Mesendoderm (in vitro differentiated cells): ENCODE data around the gene ANKFN1.

Experiments
- DNase-seq: peaks from one replicate; pipeline ENCODE4 v3.0.0; 2013
- H2AK5ac ChIP-seq: 2 replicates; pipeline ENCODE4 v1.6.1; 2013; ENCODE audit warnings: low read length, inconsistent platforms
- H2BK120ac ChIP-seq: 2 replicates; pipeline ENCODE4 v1.6.1; 2013; ENCODE audit warnings: low read depth, mild to moderate bottlenecking, low read length, moderate library complexity, mixed read lengths
- H2BK15ac ChIP-seq: replicated peaks from 2 replicates; pipeline ENCODE4 v1.6.1; 2013; ENCODE audit warnings: low read depth, mild to moderate bottlenecking, moderate library complexity
- H2BK5ac ChIP-seq: 2 replicates; pipeline ENCODE4 v1.6.1; 2013; ENCODE audit warnings: low read length, inconsistent platforms
- H3K18ac ChIP-seq: 2 replicates; pipeline ENCODE4 v1.6.1; 2013; ENCODE audit warnings: mild to moderate bottlenecking, low read length, mixed read lengths
- H3K23ac ChIP-seq: one replicate; pipeline ENCODE4 v1.6.1; 2013; ENCODE audit warnings: low read length
- H3K27ac ChIP-seq: 2 replicates; pipeline ENCODE4 v1.5.1; 2013; ENCODE audit warnings: low read depth, mild to moderate bottlenecking, inconsistent platforms, low read length, moderate library complexity
- H3K27me3 ChIP-seq: 2 replicates; pipeline ENCODE4 v1.6.1; 2013; ENCODE audit warnings: low read length, control low read depth, mild to moderate bottlenecking, inconsistent platforms; ENCODE audit not compliant: insufficient read depth, poor library complexity
- H3K36me3 ChIP-seq: 2 replicates; pipeline ENCODE4 v1.6.1; 2013; ENCODE audit warnings: low read length, inconsistent platforms; ENCODE audit not compliant: control insufficient read depth, insufficient read depth
- H3K4ac ChIP-seq: one replicate; pipeline ENCODE4 v1.6.1; 2013; ENCODE audit warnings: low read depth, mild to moderate bottlenecking, low read length, moderate library complexity
- H3K4me1 ChIP-seq: 2 replicates; pipeline ENCODE4 v1.6.1; 2013; ENCODE audit warnings: low read depth, low read length, inconsistent platforms; ENCODE audit not compliant: control insufficient read depth
- H3K4me2 ChIP-seq: 2 replicates; pipeline ENCODE4 v1.6.1; 2013; ENCODE audit warnings: low read length
- H3K4me3 ChIP-seq: 2 replicates; pipeline ENCODE4 v1.5.1; 2013; ENCODE audit warnings: mild to moderate bottlenecking, low read length
- H3K56ac ChIP-seq: one replicate; pipeline ENCODE4 v1.6.1; 2013; ENCODE audit warnings: low read length
- H3K79me1 ChIP-seq: 2 replicates; pipeline ENCODE4 v1.6.1; 2013; ENCODE audit warnings: low read length, inconsistent platforms
- H3K79me2 ChIP-seq: 2 replicates; pipeline ENCODE4 v1.6.1; 2013; ENCODE audit warnings: mild to moderate bottlenecking, low read length; ENCODE audit not compliant: control insufficient read depth, insufficient read depth
- H3K9ac ChIP-seq: 2 replicates; pipeline ENCODE4 v1.6.1; 2013; ENCODE audit warnings: low read length, inconsistent platforms
- H4K5ac ChIP-seq: one replicate; pipeline ENCODE4 v1.6.1; 2013; ENCODE audit warnings: low read length
- H4K8ac ChIP-seq: one replicate; pipeline ENCODE4 v1.6.1; 2013; ENCODE audit warnings: low read depth, mild to moderate bottlenecking, control low read depth, low read length, moderate library complexity
- WGBS: extraction: QIAGEN DNeasy Blood & Tissue Kit; methylation state at CpG from one replicate; pipeline ENCODE4 v1.1.7; 2013; ENCODE audit warnings: low lambda C conversion rate, missing lambda C conversion rate; ENCODE audit not compliant: insufficient coverage; ENCODE audit errors: extremely low coverage; 5-methylcytosine and 5-hydroxymethylcytosine counted together

The ANKFN1 gene

DNA sequence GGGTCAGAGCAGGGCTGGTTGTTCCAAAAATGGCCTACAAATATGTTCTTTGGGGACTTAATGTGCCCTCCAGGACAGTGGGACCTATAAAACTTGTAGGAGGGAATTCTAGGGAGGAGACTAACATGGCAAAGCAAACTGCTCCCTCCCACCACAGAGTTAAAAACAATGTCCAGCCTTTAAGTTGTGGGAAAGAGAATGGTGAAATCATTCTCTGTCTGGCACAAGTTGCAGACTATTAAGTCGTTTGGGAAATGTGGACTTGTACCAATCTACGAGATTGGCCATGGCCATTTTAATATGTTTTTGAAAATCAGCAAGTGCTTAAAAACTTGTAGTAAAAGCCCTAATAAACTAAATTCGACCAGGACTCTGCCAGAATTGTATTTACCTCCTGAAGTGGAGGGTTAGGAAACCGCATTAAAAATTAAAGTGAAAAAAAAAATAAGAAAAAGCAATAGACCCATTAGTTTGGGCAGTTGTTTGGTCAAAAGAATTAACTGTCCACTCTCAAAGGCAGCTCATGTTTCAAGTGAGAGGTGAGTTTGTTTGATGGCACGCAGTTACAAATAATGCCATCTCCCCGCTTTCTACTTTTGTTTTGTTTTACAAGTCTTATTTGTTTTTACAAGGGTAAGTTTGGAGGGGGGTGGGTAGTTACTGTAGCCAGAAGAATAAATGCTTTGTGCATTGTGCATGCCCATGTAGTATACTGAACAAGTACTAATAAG, 32.4 kb downstream of the ANKFN1 start:
- no peak overlapping the region for H2BK5ac ChIP-seq
- H3K23ac ChIP-seq = no peak overlapping the region
- H3K4me3 ChIP-seq = no peak overlapping the region
- H3K4ac ChIP-seq = no peak overlapping the region
- H2BK15ac ChIP-seq = no peak overlapping the region
- no peak overlapping the region for H3K56ac ChIP-seq
- H3K4me2 ChIP-seq = no peak overlapping the region
- H3K9ac ChIP-seq = no peak overlapping the region
- WGBS = no CpG with 5 or more reads among the region's 6 CpGs
- H3K36me3 ChIP-seq = no peaks in the 10 kb centered on the region
- H3K79me2 ChIP-seq = no peaks in the 10 kb centered on the region
- H3K4me1 ChIP-seq = no peaks in the 10 kb centered on the region
- H4K8ac ChIP-seq = no peak overlapping the region
- H3K27me3 ChIP-seq = no peaks in the 10 kb centered on the region
- DNase-seq = no peak
- H3K79me1 ChIP-seq = no peaks in the 10 kb centered on the region
- no peak overlapping the region for H2BK120ac ChIP-seq
- no peak overlapping the region for H4K5ac ChIP-seq
- no peak overlapping the region for H3K18ac ChIP-seq
- H3K27ac ChIP-seq = no peak overlapping the region
- no peak overlapping the region for H2AK5ac ChIP-seq

DNA sequence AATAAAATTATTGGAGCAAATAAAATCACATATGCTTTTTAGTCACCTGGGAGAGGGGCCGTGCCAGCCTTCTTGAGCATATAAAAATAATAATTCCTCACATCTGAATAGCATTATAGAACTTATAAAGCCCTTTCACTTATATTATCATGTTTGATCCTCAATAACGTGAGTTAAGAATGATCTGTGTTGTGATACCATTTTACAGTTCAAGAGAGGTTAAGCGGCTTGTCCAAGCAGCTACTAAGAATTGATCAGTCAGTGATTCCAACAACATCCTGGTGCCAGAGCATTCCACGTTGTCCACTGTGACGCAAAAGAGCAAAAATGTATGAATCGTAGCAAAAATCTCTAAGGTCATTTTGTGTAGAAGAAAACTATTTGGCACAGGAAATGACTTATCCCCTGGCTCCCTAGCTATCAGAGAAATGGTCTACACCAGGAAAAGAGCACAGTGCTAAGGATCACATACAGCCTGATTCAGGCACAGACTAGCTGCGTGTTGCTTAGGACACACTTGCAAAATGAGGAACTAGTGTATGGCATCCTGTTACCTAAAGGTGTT, 33.0 kb downstream of the ANKFN1 start:
- Histone ChIP-seq H3K56ac (no peak overlapping the region), H3K4me2 (no peak overlapping the region), H2BK120ac (no peak overlapping the region), H4K8ac (no peak overlapping the region), H3K27me3 (no peaks in the 10 kb centered on the region), H4K5ac (no peak overlapping the region), H3K18ac (no peak overlapping the region), H2AK5ac (no peak overlapping the region), H3K9ac (no peak overlapping the region), H3K4me1 (no peaks in the 10 kb centered on the region), H3K23ac (no peak overlapping the region), H3K4me3 (no peak overlapping the region), H3K79me2 (no peaks in the 10 kb centered on the region), H2BK5ac (no peak overlapping the region), H3K79me1 (no peaks in the 10 kb centered on the region), H3K27ac (no peak overlapping the region), H2BK15ac (no peak overlapping the region), H3K36me3 (no peaks in the 10 kb centered on the region), H3K4ac (no peak overlapping the region)
- no CpG with 5 or more reads among the region's 7 CpGs for WGBS
- DNase-seq = no peak

DNA sequence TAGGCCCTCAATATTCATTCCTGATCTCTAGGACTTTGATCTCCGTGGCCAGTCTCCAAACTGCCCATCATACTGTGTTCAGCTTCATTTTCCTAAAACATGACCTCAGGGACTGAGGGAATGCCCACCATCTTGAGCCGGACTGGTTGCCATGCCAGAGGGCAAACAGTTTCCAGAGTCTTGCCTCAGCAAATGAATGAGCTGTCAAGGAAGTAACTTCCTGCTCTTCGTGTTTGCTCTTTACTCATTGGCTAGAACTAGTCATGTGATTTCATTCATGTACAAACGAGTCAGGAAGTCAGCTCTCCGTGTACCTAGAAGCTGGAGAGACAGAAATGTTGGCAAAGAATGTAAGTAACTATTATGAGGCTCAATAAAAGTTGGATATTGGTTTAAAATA, 50.2 kb downstream of the ANKFN1 start:
- H2BK120ac ChIP-seq = no peak overlapping the region
- WGBS = no CpG with 5 or more reads among the region's 5 CpGs
- H3K4me3 ChIP-seq = no peak overlapping the region
- no peaks in the 10 kb centered on the region for H3K4me1 ChIP-seq
- no peak overlapping the region for H2BK5ac ChIP-seq
- H3K23ac ChIP-seq = no peak overlapping the region
- H3K27ac ChIP-seq = no peak overlapping the region
- H3K36me3 ChIP-seq = no peaks in the 10 kb centered on the region
- H3K79me2 ChIP-seq = no peaks in the 10 kb centered on the region
- DNase-seq = no peak
- no peaks in the 10 kb centered on the region for H3K27me3 ChIP-seq
- H2BK15ac ChIP-seq = no peak overlapping the region
- H2AK5ac ChIP-seq = no peak overlapping the region
- no peak overlapping the region for H4K5ac ChIP-seq
- no peak overlapping the region for H3K4ac ChIP-seq
- no peak overlapping the region for H3K4me2 ChIP-seq
- H3K56ac ChIP-seq = no peak overlapping the region
- no peak overlapping the region for H3K9ac ChIP-seq
- H3K79me1 ChIP-seq = no peaks in the 10 kb centered on the region
- H4K8ac ChIP-seq = no peak overlapping the region
- no peak overlapping the region for H3K18ac ChIP-seq

DNA sequence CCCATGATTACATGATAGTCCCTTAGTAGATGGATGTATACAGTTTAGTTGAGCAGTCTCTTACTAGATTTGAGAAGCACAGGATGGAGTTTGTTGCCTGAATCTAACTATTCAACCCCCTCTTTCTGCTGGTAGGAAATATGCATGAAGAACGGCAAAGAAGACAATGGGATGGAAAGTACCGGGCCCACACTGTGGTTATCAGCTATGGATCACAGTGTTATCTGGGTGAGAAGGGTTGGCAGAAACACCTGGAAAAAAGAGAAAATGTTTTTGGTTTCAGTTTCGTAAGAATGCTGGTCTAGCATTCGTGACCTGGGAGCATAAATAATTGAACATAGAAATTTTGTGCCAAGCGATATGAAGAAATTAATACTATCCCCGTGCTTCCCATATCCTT, 53.1 kb downstream of the ANKFN1 start:
- no peak overlapping the region for H2BK15ac ChIP-seq

DNA sequence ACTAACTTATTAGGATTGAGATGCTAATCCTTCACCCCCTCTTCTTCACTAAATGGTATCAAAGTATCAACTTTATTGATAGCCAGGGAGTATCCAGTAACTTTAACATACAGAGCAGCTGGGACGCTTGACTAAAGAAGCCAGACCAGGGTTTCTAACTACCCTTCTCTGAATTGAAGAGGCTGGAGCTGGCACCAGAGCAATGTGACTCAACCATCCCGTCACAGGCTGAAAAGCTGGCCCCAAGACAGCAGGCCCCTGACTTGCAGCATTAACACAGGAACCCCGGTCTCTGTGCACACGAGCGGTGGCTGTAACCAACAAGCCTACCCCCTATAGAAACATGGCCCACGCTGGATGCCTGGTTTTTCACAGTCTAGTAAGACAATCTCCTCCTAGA, 59.8 kb downstream of the ANKFN1 start:
- Histone ChIP-seq H3K27ac (no peak overlapping the region), H3K4me2 (no peak overlapping the region), H3K4me3 (no peak overlapping the region), H3K36me3 (no peaks in the 10 kb centered on the region), H2BK120ac (no peak overlapping the region), H3K23ac (no peak overlapping the region), H4K8ac (no peak overlapping the region), H3K27me3 (no peaks in the 10 kb centered on the region), H3K4ac (no peak overlapping the region), H3K18ac (no peak overlapping the region), H3K79me1 (no peaks in the 10 kb centered on the region), H3K79me2 (no peaks in the 10 kb centered on the region), H2BK5ac (no peak overlapping the region), H3K56ac (no peak overlapping the region), H4K5ac (no peak overlapping the region), H3K4me1 (no peaks in the 10 kb centered on the region), H2AK5ac (no peak overlapping the region), H2BK15ac (no peak overlapping the region), H3K9ac (no peak overlapping the region)
- DNase-seq = no peak
- WGBS = no CpG with 5 or more reads among the region's 6 CpGs

More for the DNA sequence above, 53.1 kb downstream of the ANKFN1 start:
- no peak overlapping the region for H2AK5ac ChIP-seq
- no peak overlapping the region for H3K27ac ChIP-seq
- H3K23ac ChIP-seq = no peak overlapping the region
- H3K79me1 ChIP-seq = no peaks in the 10 kb centered on the region
- DNase-seq = peak; percentile 7
- no peaks in the 10 kb centered on the region for H3K79me2 ChIP-seq
- H4K5ac ChIP-seq = no peak overlapping the region
- no CpG with 5 or more reads among the region's 6 CpGs for WGBS
- H3K4me3 ChIP-seq = no peak overlapping the region
- H3K4ac ChIP-seq = no peak overlapping the region
- no peak overlapping the region for H3K4me2 ChIP-seq
- H3K18ac ChIP-seq = no peak overlapping the region
- no peak overlapping the region for H3K56ac ChIP-seq
- H2BK5ac ChIP-seq = no peak overlapping the region
- H2BK120ac ChIP-seq = no peak overlapping the region
- no peaks in the 10 kb centered on the region for H3K27me3 ChIP-seq
- no peak overlapping the region for H3K9ac ChIP-seq
- no peak overlapping the region for H4K8ac ChIP-seq
- no peaks in the 10 kb centered on the region for H3K4me1 ChIP-seq
- H3K36me3 ChIP-seq = no peaks in the 10 kb centered on the region

DNA sequence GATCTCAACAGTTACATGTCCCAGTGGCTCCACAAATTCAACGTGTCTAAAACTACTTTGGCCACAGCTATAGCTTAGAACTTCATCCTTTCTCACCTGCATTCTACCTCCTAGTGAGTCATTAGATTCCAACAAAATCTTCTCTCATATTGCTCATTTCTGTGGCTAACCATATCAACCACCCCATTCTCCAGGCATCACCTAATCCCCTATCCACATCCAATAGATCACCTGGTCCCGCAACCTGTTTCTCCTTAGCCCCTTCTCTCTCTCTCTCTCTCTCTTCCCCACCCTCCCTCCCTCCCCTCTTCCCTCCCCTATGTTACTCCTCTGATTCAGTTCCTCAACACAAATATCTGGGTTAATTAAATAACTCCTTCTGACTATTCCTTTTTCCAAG, 64.6 kb downstream of the ANKFN1 start:
- Histone ChIP-seq H3K18ac (no peak overlapping the region), H4K5ac (no peak overlapping the region), H3K4ac (no peak overlapping the region), H3K27ac (no peak overlapping the region), H3K56ac (no peak overlapping the region), H3K23ac (no peak overlapping the region), H2BK120ac (no peak overlapping the region), H3K4me2 (no peak overlapping the region), H3K4me1 (no peaks in the 10 kb centered on the region), H3K36me3 (no peaks in the 10 kb centered on the region), H3K79me2 (no peaks in the 10 kb centered on the region), H2AK5ac (no peak overlapping the region), H4K8ac (no peak overlapping the region), H2BK5ac (no peak overlapping the region), H3K27me3 (no peaks in the 10 kb centered on the region), H3K79me1 (no peaks in the 10 kb centered on the region), H3K4me3 (no peak overlapping the region), H3K9ac (no peak overlapping the region), H2BK15ac (no peak overlapping the region)
- WGBS = no CpG with 5 or more reads among the region's 2 CpGs
- DNase-seq = no peak
